HG03469 (cell line): Measurements from ENCODE around the gene CCDC85A.

Experiments
- ATAC-seq: cut with Tn5 transposase; IDR thresholded peaks from one replicate; pipeline ENCODE4 v1.9.1; 2021; ENCODE audit warnings: mild to moderate bottlenecking, moderate library complexity, moderate number of reproducible peaks; ENCODE audit not compliant: unreplicated experiment

Gene CCDC85A

GRCh38 chr2:56348392-56349210 lies 164.8 kb downstream of the CCDC85A start:
- no peak for ATAC-seq

- no peak for ATAC-seq
Measured at GRCh38 chr2:56357655-56358295, 174.0 kb downstream of the CCDC85A start.

- no peak for ATAC-seq
Measured at GRCh38 chr2:56361844-56362243, 178.1 kb downstream of the CCDC85A start.

- ATAC-seq = no peak
Measured at GRCh38 chr2:56364902-56365301, 181.1 kb downstream of the CCDC85A start.

GRCh38 chr2:56369316-56369715 lies 185.5 kb downstream of the CCDC85A start:
- ATAC-seq = no peak

GRCh38 chr2:56372071-56372656 lies 188.4 kb downstream of the CCDC85A start:
- no peak for ATAC-seq

- ATAC-seq = no peak
Measured at GRCh38 chr2:56375251-56375650, 191.5 kb downstream of the CCDC85A start.

- ATAC-seq = no peak
Measured at GRCh38 chr2:56376699-56377665, 193.2 kb downstream of the CCDC85A start.

GRCh38 chr2:56379066-56379465 lies 195.3 kb downstream of the CCDC85A start:
- no peak for ATAC-seq

GRCh38 chr2:56380861-56381260 lies 197.1 kb downstream of the CCDC85A start:
- ATAC-seq = no peak

GRCh38 chr2:56382466-56382865 lies 198.7 kb downstream of the CCDC85A start:
- no peak for ATAC-seq

- ATAC-seq = no peak
Measured at GRCh38 chr2:56386657-56387056, 202.9 kb downstream of the CCDC85A start.

GRCh38 chr2:56390644-56391043 lies 206.9 kb downstream of the CCDC85A start:
- ATAC-seq = no peak

GRCh38 chr2:56410140-56410539 lies 226.3 kb downstream of the CCDC85A start:
- no peak for ATAC-seq

GRCh38 chr2:56416500-56417176 lies 232.8 kb downstream of the CCDC85A start:
- ATAC-seq = no peak
